Retina (tissue), 1 donor: Measurements from ENCODE around the gene INSIG1.

ENCODE experiments used
- DNase-seq: peaks from one replicate; pipeline ENCODE4 v3.0.0-alpha.2; 2016

Gene INSIG1

DNA sequence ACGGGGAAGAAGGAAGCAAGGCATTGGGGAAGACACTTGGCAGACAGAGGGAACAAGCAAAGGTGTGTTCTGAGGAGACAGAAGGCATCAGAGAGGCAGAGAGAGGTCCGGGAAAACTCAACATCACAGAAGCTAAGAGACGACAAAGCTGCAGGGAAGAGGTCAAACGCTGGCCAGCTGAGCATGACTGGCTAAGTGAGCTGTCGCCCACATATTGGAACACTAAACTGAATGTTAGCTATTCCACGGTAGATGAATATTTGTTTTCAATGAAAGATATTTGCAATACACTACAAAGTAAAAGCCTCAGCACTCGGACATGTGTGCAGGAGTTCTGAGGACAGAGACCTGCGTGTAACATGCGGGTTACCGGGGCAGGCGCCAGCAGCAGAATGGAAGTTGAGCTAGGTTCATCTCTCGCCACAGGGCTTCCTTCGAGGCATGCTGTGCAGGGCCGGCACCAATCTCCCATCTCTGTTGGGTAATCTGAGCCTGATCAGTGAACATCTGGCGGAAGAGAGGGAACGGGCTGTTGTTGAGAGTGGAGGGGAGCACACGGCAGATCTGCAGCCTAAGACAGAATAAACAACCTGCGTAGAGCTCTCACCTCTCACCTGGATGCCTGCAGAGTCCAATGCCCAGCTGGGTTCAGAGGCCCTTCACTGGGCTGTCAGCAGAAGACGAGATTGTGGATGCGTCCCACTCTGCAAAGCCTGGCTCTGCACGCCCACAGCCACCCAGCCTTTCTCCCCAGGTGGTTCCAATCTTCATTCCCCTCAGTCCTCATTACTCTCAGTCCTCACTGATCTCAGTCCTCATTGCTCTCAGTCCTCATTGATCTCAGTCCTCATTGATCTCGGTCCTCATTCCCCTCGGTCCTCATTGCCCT is 35.9 kb downstream of the INSIG1 start:
- no peak for DNase-seq

DNA sequence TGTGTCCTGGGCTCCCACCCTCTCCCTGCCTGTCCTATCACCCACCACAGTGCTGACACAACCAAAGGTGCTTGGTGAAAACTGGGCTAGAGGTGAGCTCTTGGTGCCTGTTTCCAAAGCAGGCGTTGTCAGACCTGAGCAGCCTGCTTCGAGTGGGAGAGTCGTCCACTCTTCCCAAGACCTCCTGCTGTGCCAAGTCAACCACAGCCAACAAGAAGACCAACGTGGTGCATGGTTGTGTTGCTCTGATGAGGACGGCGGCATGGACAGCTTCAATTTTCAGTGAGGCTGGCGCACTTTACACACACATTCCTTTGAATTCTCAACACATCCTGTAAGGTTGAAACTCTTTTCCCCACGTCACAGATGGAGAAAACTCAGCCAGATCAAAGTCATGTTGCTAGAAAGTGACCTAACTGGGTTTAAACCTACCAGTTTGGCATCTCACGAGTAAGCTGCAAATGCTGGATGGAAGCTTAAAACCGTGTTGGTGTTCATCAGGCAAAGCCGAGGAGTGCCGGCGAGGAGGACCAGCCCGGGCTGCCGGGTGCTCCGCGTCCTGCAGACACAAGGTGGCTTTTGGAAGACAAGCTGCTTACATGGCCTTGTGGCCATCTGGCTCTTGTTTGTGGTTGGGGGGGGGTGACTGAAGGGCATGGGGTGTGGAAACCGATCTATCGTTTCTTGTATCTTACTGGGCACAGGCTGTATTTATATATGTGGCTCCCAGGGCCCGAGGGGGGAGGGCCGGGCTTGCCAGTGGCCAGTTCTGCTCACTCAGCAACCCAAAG is 39.3 kb downstream of the INSIG1 start:
- DNase-seq = no peak

DNA sequence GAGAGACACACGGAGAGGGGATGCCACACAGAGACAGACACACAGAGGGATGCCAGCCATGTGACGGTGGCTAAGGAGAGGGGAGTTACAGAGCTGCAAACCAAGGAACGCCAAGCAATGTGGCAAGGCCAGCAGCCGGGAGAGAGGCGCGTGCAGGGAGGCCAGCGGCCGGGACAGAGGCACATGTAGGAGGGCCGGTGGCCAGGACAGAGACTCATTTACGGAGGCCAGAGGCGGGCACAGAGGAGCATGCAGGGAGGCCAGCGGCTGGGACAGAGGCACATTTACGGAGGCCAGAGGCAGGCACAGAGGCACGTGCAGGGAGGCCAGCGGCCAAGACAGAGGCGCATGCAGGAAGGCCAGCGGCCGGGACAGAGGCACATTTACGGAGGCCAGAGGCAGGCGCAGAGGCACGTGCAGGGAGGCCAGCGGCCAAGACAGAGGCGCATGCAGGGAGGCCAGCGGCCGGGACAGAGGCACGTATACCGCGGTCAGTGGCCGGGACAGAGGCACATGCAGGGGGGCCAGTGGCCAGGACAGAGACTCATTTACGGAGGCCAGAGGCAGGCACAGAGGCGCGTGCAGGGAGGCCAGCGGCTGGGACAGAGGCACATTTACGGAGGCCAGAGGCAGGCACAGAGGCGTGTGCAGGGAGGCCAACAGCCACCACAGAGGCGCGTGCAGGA is 40.4 kb downstream of the INSIG1 start:
- DNase-seq = no peak

DNA sequence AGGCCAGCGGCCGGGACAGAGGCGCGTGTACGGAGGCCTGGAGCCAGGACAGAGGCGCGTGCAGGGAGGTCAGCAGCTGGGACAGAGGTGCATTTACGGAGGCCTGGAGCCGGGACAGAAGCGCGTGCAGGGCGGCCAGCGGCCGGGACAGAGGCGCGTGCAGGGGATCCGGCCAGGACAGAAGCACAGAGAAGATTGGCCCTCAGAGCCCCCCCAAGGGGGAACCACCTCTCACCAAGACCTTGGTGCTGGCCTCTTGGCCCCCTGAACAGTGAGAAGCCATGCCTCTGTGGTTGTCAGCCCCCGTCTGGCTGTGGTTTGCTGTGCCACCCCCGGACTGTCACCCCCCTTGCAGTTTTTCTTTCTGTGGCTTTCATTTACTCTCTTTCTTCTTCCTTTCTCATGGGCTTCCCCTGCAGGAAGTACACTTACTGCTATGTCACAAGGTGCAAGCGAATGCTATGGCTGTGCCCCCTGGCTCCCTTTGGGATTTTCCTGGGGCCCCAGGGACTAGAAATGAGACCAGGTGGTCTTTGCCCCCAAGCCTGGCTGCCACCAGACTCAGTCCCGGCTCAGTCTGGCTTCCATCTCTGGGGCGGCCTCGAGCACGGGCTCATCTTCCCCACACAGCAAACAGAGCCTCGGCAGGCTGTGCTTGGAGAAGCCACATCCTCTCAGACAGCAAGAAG is 41.1 kb downstream of the INSIG1 start:
- no peak for DNase-seq

DNA sequence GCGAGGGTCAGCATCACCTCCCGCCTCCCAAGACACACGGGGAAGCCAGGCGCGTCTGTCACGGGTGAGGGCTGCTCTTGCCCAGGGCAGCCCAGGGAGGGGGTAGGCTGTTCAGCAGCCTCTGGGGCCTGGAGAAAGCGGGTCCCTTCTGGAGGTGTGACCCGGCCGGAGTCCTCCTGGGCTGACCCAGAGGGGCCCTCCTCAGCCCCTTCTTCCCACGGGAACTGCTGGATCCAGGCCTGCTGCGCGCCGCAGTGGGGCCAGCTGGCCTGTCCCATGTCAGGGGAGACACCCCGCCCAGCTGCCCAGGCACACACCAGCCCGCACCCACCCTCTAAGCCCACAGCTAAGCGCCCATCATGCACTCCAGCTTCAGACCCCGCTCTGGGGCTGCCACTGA is 41.8 kb downstream of the INSIG1 start:
- DNase-seq = no peak

DNA sequence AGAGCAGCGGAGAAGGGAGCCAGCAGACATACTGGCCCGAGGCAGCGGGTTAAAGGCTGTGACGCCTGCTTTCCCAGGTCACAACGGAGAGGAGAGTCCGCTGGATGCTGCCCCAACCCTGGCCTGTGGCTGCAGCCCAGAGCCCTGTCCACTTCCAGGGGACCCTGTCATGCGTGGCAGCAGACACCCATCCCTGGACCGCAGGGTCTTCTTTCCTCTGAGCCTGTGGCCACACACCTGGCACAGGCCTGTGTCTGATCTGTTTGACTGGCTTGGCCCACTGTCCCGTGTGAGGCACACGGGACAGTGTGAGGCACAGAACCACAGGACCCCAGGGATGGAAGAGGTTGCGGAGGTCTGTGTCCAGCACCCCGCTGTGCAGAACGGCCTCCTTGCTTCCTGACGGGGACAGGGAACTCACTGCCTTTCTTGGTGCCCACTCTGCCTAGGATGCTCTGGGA is 42.4 kb downstream of the INSIG1 start:
- no peak for DNase-seq

DNA sequence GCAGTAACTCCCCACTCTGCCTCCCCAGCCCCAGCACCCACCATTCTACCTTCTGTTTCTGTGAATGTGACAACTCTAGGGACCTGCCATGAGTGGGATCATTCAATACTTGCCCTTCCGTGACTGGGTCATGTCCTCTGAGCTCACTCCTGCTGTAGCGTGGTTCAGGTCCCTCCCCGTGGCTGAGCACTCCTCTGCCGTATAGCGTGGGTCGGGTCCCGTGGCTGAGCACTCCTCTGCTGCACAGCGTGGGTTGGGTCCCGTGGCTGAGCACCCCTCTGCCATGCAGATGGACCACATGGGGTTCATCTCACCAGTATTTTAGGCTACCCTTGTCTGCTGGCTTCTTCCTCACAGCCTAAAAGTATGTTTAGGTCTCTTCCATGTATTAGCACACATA is 43.0 kb downstream of the INSIG1 start:
- no peak for DNase-seq

DNA sequence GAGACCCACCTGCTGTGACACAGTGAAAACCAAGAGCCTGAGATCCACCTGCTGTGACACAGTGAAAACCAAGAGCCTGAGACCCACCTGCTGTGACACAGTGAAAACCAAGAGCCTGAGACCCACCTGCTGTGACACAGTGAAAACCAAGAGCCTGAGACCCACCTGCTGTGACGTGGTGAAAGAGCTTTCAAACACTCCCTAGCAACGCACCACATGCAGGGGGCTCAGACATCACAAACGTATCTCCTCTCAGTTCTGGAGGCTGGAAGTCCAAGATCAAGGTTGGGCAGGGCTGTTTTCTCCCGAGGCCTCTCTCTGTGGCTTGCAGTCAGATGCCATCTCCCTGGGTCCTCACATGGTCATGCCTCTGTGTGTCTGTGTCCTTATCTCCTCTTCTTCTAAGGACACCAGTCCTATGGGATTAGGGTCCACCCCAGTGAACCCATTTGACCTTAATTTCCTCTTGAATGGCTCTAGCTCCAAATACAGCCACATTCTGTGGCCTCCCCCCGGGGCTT is 43.8 kb downstream of the INSIG1 start:
- DNase-seq = no peak

DNA sequence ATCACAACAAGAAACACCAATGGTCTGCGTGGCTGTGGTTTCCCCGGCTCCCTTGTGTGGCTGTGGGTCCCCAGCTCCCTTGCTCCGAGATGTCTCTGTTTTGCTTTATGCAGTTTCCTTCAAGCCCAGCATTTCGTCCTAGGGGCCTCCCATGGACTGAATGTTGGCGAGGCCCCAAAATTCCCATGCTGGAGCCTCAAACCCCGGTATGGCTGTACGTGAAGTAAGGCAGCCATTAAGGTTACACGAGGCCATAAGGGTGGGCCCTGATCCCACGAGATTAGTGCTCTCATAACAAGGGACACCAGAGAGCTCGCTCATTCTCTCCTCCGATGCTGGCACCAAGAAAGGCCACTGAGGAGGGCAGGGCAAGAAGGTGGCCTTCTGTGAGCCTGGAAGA is 44.6 kb downstream of the INSIG1 start:
- no peak for DNase-seq

DNA sequence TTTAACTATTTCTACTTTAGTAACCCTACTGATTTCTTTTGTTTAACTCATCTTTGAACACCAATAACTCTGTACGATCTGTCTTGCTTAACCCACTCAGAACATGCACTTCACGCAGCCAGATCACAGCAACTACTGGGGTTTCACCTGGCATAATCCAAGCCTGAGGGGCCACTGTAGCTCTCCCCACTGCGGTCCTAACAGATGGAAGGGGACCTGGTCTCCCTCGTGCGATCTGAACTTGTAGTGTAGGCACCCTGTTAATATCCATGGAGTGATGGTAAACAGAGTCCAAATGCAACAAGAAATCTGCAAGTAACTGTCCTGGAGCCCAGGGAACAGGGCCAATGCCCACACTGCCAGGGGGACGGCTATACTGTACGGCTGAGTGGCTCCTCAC is 45.5 kb downstream of the INSIG1 start:
- no peak for DNase-seq

DNA sequence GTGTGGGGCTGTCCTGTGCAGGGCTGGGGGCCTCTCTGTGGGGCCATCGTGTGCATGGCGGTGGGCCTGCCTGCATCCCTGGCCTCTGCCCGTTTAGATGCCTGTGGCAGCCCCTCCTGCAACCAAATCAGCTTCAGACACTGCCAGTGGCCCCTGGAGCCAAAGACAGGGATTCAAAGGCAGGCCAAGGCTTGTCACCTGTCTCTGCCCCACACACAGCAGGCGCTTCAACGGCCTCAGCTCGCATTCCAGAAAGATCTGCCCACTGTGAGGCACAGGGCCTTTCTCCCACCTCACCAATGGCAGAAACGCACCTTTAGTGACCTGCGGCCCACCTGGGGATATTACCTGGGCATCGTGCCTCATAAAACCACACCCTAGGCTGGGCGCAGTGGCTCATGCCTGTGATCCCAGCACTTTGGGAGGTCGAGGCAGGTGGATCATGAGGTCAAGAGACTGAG is 46.0 kb downstream of the INSIG1 start:
- no peak for DNase-seq

DNA sequence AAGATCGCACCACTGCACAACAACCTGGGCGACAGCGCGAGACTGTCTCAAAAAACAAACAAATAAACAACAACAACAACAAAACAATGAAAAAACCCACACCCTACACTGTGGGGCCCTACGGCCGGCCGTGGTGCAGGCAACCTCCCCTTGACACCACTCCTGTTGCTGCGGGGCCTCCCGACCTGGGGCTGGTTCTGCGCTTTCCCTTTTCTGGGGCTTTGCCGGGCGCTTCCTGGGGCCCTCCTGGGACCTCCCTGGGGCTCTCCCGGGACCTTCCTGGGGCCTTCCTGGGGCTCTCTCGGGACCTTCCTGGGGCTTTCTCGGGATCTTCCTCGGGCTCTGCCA is 46.6 kb downstream of the INSIG1 start:
- DNase-seq = no peak

DNA sequence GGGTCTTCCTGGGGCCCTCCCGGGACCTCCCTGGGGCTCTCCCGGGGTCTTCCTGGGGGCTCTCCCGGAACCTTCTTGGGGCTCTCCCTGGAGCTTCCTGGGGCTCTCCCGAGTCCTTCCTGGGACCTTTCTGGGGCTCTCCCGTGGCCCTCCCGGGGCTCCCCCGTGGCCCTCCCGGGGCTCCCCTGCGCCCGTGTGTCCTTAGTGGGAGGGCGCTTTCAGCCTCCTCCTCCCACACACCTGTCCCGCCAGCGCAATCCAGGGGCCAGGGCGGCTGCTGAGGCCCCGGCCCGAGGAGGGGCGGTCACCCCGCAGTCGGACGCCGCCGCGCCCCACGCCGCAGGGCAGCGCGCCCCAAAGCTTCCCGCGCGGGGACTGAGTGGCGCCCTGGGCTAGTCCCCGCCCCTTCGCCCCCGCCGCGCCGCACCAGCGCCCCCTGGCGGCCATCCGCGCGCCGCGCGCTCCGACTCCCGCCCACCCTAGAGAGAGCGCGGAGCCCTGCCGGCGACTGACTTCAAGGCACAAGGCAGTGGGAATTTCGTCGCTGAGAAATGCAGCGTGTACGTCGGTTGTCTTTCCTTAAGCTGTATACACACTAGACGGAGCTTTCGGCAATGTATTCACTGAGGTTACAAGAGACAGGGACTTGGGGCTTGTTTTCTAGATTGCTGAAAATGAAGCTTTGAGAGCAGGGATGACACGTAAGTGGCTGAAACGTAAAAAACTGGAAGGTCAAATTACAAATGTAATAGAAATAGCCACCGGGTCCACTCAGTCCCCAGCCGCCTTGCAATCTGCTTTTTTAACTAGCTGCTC is 47.1 kb downstream of the INSIG1 start:
- DNase-seq = peak; percentile 88

DNA sequence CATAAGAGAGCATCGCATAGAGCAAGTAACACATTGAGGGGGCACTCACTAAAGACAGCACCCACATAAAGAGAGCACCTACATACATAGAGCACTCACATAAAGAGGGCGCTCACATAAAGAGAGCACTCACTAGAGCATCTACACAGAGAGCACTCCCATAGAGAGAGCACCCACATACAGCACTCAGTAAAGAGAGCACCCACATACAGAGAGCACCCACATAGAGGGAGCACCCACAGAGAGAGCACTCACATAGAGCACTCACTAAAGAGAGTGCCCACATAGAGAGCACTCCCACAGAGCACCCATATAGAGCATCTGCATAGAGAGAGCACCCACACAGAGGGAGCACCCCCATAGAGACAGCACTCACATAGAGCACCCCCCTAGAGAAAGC is 47.8 kb downstream of the INSIG1 start:
- DNase-seq = no peak

DNA sequence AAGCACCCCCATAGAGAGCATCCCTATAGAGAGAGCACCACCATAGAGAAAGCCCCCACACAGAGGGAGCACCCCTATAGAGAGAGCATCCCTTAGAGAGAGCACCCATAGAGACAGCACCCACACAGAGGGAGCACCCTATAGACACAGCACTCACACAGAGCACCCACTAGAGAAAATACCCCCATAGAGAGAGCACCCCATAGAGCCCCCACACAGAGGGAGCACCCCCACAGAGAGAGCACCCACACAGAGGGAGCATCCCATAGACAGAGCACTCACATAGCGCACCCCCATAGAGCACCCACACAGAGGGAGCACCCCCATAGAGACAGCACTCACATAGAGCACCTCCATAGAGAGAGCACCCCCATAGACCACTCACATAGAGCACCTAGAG is 48.6 kb downstream of the INSIG1 start:
- DNase-seq = no peak

DNA sequence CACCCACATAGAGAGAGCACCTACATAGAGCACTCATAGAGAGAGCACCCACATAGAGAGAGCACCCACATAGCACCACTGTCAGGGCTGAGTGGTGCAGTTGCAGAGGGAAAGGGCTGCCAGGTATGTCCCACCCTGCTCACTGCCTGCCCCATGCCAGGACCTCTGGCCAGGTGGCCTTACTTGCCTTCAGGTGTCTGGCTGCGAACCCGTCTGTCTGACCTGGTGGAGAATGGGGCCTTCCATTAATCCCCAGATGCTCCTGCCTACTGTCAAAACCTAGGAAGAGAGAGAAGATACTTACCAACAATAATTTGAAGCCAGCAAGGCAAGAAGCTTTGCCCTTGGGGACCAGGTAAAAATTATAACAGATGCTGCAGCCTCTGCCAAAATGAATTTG is 51.1 kb downstream of the INSIG1 start:
- no peak for DNase-seq

DNA sequence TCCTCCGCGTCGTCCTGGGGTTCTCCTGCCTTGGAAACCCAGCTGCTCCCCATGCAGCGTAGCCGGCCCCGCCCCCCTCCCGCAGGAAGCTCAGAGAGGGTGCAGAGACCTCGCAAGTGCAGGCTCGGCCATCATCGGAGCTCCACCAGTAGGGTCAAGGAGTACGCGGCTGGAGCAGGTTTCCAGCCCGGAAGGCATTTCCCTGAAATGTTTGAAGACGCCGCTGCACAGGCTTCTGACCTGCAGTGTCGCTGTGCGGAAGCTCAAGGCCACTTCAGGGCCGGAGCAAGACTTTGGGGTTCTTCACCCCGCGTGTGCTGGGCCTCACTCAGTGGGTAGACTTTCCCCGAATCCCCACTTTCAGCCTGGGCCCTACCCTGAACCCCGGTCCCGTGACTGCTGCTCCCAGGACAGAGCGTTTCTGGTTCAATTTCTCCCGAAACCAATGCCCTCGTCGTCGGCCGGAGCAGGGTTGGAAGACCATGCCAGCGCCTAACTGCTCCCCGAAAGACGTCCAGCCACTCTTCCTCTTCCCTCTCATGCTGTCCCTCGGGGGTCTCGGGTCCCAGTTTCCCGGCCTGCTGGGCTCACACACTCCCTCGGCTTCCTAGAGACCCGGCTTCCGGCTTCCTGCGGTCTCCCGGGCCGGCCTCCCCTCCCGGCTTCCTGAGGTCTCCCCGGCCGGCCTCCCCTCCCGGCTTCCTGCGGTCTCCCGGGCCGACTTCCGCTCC is 52.1 kb downstream of the INSIG1 start:
- DNase-seq = peak; percentile 32

DNA sequence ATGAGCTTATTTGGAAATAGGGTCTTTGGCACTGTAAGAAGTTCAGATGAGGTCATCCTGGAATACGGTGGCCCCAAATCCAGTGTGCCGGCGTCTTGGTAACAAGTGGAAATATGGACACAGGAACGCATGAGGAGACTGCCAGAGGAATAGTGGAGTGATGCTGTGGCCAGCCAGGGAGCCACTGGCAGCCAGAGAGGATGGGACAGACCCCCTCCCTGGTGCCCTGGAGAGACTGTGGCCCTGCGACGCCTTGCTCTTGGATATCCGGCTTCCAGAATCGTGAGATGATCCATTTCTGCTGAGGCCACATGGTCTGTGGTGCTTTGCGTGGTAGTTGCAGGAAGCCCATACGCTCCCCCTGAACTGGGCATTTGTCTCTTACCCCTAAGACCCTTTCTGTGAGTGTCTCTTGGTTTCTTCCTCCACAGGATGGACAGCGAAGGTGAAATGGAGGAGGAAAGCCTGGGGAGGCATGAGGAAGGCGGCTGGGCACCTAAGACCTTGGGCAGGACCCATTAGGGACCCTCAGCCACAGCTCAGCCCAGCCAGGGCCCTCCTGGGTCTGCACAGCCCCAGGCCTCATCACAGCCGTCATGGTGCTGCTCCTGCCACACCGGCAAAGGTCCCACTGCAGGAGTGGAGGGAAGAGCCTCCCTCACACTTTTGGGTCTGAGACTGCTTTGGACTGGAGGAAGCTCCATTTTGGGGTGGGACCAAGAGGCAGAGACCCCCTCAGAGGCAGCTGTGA is 53.6 kb downstream of the INSIG1 start:
- DNase-seq = no peak

DNA sequence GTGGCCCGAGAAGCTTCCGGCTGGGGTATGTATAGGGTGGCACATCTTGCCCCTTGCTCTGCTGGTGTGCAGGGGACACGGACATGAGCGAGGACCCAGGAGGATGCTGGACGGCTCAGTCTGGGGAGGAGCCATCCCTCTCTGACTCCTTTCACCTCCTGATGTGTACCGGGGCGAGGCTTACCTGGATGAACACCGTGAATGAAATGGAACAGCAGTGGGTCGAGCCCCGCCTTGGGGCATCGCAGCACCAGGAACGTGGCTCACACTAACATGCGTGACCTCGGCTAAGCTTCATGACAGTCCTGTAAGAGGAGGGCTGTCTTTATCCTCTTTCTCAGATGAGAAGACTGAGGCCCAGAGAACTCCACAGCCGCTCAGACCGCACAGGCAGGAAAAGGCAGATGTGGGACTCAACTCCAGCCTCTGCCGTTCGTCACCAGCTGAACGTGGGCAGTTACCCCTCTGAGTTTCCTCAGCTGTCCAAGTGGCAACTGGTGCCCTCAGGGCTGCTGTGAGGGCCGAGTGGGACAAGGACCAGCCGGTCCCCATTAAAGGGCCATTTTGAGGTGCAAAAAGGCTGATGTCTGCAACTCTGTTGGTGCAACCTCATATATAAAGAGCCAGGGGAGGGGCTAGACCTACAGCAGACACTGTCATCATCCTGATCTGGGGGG is 54.5 kb downstream of the INSIG1 start:
- DNase-seq = no peak

DNA sequence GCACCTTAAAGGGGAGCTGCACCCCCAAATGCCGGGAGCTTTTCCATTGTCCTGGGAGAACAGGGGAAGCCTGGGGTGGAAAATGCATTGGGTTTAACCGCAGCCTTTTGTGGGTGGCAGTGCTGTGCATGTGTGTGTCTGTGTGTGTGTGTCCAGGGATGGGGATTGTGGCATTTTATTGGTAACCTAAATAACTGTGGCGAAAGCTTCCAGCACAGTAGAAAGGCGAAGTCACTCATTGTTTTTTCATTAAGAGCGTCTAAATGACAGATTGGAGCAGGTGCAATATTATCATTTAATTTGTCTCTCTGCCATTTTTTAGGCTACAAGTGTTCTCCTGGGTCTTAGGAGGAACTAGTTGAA is 55.1 kb downstream of the INSIG1 start:
- DNase-seq = no peak
